Eye (tissue), 1 donor: ENCODE results near the gene AOX1.
"Not testable (repeated sequence)": the region's sequence is repeated elsewhere in the genome, so short reads cannot be mapped to it uniquely, and the experiment has no call there.

Experiments
- DNase-seq: peaks from one replicate; pipeline ENCODE4 v3.0.0-alpha.2; 2015

The AOX1 gene

GRCh38 chr2:200670313-200670712 is 84.5 kb downstream of the AOX1 start:
- DNase-seq = no peak

GRCh38 chr2:200670751-200671150 is 84.9 kb downstream of the AOX1 start:
- no peak for DNase-seq

- no peak for DNase-seq
Observed at GRCh38 chr2:200673191-200673590, 87.4 kb downstream of the AOX1 start.

- no peak for DNase-seq
Observed at GRCh38 chr2:200674837-200675236, 89.0 kb downstream of the AOX1 start.

GRCh38 chr2:200677171-200677570 is 91.4 kb downstream of the AOX1 start:
- DNase-seq = no peak

- peak; percentile 54 for DNase-seq
Observed at GRCh38 chr2:200677721-200678532, 92.1 kb downstream of the AOX1 start.

- no peak for DNase-seq
Observed at GRCh38 chr2:200679127-200679526, 93.3 kb downstream of the AOX1 start.

- DNase-seq = no peak
Observed at GRCh38 chr2:200679535-200679934, 93.7 kb downstream of the AOX1 start.

- DNase-seq = no peak
Observed at GRCh38 chr2:200681697-200682096, 95.9 kb downstream of the AOX1 start.

- DNase-seq = not testable (repeated sequence)
Observed at GRCh38 chr2:200682407-200682806, 96.6 kb downstream of the AOX1 start.

- no peak for DNase-seq
Observed at GRCh38 chr2:200687922-200688920, 102.4 kb downstream of the AOX1 start.

GRCh38 chr2:200689115-200689514 is 103.3 kb downstream of the AOX1 start:
- DNase-seq = no peak

GRCh38 chr2:200693836-200694470 is 108.1 kb downstream of the AOX1 start:
- no peak for DNase-seq

GRCh38 chr2:200695191-200695590 is 109.4 kb downstream of the AOX1 start:
- peak; percentile 11 for DNase-seq

GRCh38 chr2:200695601-200696000 is 109.8 kb downstream of the AOX1 start:
- DNase-seq = no peak

- DNase-seq = no peak
Observed at GRCh38 chr2:200698217-200698616, 112.4 kb downstream of the AOX1 start.

- DNase-seq = no peak
Observed at GRCh38 chr2:200699310-200699709, 113.5 kb downstream of the AOX1 start.

- no peak for DNase-seq
Observed at GRCh38 chr2:200700856-200701255, 115.0 kb downstream of the AOX1 start.

- no peak for DNase-seq
Observed at GRCh38 chr2:200702044-200702443, 116.2 kb downstream of the AOX1 start.

GRCh38 chr2:200702646-200703118 is 116.9 kb downstream of the AOX1 start:
- no peak for DNase-seq

GRCh38 chr2:200703127-200703925 is 117.5 kb downstream of the AOX1 start:
- peak; percentile 77 for DNase-seq
